Activated CD4-positive, alpha-beta T cell treated with anti-CD3 and anti-CD28 coated beads, Interleukin-2, Interleukin-4, amounts not matched to agents 100 ng/mL and 50 ng/mL, durations not matched to agents 16 hours and 8 hours (primary cell): Measurements from ENCODE around the gene CDCP1.

Source experiments
- DNase-seq: peaks from one replicate; pipeline ENCODE4 v3.0.0-alpha.2; 2020; ENCODE audit warnings: low spot score

Gene CDCP1

DNA sequence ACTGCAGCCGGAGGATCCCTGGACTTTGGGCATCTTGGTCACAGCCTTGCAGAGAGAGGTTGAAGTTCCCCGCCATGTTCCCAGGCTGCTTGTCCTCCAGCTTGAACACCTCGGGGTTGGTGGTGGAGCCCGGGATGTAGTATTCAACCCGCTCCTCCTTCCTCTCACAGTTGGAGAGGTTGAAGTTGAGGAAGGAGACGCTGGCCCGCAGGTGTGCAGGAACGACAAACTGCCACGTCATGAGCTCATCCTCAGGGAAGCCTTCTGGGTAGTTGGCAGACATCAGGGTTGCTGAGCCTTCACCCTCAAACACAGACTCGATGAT is 35.7 kb downstream of the CDCP1 start:
- DNase-seq: no peak

- peak; percentile 68 for DNase-seq
Observed at GRCh38 chr3:45109771-45110508, 36.2 kb downstream of the CDCP1 start.

DNA sequence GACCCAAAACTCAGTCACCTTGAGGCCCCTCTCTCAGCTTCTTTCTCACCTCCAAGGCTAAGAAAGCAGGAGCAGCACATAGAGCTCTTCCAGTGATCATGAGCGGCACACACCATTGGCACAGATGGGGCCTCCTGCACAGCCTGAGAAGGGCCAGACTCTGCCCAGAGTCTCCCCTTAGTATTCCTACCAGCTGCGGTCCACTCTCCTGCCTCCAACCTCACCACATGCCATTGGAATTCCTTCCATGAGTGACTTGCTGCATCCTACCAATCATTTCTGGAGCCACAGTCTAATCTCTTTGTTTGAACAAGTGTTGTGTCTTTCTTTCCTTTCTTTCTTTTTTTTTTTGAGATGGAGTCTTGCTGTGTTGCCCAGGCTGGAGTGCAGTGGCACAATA is 39.3 kb downstream of the CDCP1 start:
- no peak for DNase-seq

DNA sequence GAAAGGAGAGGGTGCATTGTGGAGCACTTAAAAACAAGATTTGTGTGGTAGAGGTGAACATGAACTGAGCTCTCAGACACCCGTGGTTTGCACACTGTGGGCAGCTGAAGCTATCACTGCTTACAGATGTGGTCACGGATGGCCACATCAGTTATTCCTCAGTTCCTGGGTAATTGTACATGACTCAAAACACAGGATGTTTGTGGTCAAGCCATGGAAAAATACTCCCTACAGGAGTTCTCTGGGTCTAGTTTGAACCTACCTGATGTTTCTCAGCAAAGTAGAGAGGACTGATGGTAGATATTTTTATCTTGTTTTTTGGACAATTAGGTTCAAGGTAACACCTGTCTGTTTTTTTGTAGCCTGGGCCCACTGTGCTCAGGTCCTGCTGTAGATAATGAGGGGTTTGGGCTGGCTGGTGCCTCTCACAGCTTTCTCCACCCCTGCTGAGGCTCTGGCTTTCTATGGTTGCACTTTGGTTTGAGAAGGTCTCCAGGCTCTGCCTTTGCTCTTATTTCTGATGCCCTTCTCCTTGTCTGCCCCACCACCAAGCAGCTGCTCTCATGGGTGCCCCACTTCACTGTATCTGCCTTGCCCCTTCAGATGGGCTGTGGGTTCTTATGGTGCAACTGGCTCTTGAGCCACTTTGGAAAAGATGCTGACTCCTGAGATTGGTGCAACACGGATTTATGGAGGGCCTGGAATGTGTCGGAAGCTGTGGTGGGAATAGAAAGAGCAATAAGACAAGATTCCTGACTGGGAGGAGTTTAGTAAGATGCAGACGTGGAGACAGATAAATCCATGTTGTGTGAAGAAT is 40.1 kb downstream of the CDCP1 start:
- peak; percentile 84 for DNase-seq

DNA sequence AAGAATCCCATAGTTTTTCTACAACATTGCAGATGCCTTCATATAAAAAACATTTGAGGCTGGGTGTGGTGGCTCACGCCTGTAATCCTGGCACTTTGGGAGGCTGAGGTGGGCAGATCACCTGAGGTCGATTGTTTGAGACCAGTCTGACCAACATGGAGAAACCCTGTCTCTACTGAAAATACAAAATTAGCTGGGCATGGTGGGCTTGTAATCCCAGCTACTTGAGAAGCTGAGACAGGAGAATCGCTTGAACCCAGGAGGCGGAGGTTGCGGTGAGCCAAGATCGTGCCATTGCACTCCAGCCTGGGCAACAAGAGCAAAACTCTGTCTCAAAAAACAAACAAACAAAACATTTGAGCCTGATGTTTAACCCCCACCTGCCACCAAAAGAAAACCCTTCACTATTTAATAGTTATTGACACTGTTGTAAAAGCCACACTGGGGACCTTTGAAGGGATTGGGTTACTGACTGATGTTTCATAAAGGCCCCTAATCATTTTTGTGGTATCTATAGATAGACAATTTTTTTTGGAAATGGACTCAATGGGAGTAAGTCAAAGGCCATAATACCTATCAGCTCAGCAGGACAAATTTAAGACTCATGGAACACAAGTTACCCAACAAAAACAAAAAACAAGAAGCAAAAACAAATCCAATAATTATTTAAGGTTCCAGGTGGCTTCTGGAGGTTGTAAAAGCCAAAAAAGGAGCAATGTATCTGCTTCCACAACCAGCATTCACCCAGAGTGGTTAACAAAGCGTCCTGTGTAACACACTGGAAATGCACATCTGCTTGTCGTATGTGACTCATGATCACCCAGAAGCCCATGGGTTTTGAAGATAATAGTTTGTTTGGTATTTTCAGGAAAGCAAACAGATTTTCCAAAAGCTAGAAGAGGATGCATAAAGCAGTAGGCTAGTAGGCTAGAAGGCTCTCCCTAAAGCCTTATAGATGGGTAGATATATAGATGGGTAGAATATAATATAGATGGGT is 41.2 kb downstream of the CDCP1 start:
- no peak for DNase-seq

DNA sequence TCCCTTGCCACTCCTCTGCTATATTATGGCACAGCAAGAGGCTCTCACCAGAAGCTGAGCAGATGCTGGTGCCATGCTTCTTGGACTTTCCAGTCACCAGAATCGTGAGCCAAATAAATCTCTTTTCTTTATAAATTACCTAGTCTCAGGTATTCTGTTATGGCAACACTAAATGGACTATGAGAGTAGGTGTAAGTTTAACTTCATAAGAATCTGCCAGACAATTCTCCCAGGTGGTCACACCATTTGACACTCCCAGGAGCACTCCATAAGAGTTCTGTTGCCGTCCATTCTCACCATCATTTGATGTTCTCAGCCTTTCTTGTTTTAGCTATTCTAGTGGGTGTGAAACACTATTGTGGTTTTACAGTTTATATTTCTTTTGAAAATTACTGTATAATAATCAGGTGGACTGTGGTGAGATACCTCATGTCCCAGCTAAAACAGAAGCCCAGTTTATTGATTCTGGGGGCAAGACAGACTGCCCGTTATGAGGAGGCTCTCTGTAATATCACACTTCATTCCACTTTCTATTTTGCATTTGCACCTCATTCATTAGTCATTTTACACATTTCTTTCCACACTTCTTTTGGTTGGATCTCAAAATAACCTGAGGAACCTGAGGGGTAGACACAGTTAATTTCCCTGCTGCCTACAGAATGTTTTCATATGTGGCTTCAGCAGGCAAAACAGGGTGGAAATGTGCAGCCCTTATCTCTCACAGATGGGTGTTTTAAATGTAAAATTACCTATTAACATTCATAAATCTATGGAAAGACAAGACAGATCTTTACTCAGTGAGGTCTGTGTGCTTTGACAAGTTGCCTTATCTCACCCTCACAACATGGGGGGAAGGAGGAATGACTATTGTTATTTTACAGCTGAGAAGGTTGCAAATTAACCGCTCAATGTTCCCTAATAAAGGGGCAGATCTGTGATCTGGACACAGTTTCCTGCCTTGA is 42.1 kb downstream of the CDCP1 start:
- DNase-seq: no peak

DNA sequence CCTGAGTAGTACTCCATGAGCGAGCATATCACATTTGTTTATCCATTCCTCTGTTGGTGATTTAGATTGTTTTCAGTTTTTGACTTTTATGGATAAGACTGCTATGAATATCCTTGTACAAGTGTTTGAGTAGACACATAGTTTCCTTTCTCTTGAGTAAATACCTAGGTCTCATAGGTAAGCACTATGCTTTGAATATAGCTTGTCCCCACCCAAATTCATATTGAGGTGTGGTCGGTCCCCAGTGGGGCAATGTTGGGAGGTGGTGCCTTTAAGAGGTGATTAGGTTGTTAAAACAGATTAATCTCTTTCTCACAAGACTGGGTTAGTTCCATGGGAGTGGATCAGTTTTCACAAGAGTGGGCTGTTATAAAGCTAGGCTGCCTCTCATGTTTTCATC is 42.8 kb downstream of the CDCP1 start:
- no peak for DNase-seq

GRCh38 chr3:45100981-45101407 is 45.2 kb downstream of the CDCP1 start:
- DNase-seq: no peak

GRCh38 chr3:45098310-45098709 is 47.9 kb downstream of the CDCP1 start:
- no peak for DNase-seq

DNA sequence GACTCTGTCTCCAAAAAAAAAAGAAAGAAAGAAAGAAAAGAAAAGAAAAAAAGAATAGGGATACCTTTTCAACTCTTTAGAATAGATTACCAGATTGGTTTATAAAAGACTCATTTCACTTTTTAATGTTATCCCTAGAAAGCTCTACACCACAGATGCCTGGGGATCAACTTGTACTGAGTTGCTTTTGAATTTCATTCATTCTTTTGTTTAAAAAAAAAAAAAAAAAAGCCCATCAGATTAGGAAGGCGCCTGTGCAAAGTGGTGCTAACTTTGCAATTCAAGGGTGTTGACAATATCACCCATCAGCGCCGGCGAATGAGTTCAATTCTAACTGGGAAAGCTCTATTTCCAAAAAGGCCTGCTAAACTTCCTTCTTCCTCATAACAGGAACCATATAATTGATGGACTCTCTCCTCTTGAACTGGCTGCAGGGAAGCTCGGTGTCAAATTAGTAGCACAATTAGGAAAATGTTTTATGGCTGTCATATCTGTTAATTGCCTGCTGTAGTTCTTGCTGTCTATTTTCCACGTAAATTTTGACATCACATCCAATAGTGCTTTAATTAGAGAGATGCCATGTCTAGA is 48.8 kb downstream of the CDCP1 start:
- DNase-seq: no peak

DNA sequence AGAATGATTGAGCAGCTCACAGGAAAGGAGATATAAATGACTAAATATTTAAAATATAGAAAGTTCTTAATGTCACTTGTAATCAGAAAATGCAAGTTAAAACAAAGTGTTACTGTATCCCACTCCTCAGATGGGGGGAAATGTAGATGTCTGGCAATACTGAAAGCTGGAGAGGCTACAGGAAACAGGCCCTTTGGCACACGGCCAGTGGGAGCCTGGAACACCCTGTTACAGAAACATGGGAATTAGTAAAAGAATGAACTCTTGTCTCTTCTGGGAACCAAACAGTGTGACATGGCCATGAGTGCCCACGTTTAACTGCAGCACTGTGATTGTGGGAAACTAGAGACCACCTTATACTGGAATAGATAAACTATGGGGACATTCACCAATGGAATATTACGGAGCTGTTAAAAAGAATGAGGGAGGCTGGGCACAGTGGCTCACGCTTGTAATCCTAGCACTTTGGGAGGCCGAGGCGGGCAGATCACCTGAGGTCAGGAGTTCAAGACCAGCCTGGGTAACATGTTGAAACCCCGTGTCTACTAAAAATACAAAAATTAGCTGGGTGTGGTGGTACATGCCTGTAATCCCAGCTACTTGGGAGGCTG is 50.2 kb downstream of the CDCP1 start:
- no peak for DNase-seq

DNA sequence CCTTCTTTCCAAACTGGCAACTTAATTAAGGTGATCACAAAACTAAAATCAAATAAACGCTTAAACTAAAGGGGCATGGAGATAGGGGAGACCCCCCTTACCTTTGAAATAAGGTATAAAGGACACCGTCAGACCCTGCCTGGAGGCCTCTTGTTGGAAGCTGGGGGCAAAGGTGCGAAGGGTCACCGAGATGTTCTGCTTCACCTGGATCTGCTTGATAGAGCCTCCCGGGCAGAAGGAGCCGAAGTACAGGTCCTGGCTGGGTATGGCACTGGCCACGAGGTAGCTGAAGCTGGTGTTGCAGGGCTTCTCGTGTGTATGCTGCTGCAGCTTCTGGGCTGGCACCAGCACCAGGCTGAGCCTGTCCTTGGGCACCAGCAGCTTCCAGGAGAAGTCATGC is 53.0 kb downstream of the CDCP1 start:
- DNase-seq: no peak

DNA sequence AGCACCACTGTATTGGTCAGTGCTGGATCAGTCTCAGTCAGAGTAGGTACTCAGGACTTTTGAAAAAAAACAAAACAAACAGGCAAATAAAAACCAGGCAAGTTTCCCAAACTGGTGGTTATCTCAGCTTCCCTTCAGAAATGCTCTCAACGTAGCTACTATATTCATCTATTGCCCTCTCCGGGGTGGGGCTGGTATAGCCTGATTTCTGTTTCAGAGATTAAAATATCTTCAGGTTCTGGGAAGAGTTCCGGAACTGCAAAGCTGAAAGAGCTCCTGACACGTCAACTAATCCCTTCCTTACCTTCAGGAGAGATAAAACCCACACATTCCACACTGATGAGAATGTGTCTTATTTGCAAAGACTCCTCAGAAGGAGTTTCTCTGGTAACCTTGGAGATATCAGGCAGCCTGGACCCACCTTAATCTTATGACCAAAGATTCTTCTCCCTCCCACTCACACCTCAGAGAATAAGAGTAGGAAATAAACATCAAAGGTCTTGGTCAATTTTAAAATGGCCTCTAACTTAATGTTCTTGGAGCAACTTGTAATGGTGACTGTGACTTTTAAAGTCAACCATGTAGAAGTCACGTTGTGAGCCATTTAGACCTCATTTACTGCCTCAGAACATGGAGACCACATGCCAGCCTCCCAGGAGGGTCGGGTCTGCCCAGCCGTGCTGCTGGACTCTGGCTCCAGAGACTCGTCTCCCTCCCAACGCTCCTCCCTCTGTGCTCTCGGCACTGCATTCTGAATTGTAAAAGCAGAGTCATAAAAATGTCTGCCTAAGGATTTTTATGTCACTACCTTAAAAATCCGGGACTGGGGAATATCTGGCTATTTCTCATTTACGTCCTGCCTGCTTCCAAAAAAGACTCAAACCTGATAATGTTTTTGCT is 53.8 kb downstream of the CDCP1 start:
- DNase-seq: no peak

DNA sequence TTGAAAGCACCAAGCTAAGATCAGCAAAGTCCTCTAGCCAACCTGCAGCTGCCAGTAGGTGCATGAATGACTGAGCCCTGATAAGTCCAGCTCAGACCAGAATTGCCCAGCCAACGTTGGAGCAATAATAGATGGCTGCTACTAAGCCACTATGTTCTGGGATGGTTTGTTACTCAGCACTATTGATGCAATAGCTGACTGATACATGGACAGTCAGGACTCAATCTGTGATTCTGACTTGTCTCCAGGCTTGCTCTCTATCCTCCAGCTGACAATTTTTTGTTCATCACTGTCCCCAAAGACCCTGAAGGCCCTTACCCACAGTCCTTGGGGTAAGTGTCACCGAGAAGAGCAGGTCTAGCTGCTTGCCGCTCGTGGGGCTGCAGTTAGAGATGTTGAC is 55.3 kb downstream of the CDCP1 start:
- no peak for DNase-seq

DNA sequence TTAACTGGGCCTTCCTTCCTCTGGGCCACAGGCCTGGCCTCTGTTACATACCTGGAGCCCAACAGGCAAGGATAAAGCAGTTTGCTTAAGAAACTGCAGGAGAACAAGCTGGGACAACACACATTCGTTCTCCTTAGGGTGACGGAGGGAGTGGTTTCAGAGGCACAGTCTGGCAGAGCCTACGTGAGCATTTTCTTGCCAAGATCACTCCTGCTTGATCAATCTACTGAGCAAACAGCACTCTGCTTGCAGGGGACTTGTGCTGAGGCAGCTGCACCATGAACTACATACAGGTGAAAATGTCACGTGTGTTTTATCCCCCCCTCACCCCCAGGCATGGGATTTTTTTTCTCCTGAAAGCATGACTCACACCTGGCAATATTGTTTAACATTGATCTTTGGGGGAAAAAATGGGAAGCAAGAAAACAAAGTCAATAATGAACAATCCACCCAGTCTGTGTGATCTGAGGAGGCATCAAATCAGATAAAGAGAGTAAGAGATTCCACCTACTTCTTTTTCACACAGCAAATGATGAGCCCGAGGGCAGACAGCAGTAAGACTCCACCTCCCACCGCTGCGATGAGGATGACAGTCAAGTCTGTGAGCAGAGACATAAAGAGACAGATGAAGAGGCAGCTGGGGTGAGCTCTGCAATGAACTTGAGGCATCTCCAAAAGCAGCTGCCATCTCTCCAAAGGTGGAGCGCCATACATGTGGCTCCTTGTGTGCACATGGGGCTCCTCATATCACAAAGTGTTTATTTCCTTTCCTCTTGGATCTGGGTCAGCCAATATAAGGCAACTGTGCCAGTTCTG is 57.4 kb downstream of the CDCP1 start:
- no peak for DNase-seq

GRCh38 chr3:45087155-45087554 is 59.0 kb downstream of the CDCP1 start:
- no peak for DNase-seq

GRCh38 chr3:45084820-45085816 is 61.1 kb downstream of the CDCP1 start:
- DNase-seq: no peak
